Suprapubic skin (tissue), 4 donors: Measurements from ENCODE around the gene TMEM248. TPM values are rescaled to one million over a fixed set of nuclear protein-coding genes. Genes with fewer than 3 reads are reported as not detected.
"Not testable (repeated sequence)": the region's sequence is repeated elsewhere in the genome, so short reads cannot be mapped to it uniquely, and the experiment has no call there.

Source experiments
- DNase-seq, 2 donors: peaks; one replicate each; pipeline ENCODE4 v3.0.0-alpha.2; 2019; ENCODE audit warnings: low spot score in 2 of 2
- H3K27ac ChIP-seq: fragments of 200-600 bp; sonication (generic); one replicate; pipeline ENCODE4 v1.5.1; 2019
- H3K27me3 ChIP-seq: fragments of 200-600 bp; sonication (generic); one replicate; pipeline ENCODE4 v1.5.1; 2019
- H3K36me3 ChIP-seq: fragments of 200-600 bp; sonication (generic); one replicate; pipeline ENCODE4 v1.5.1; 2019
- H3K4me1 ChIP-seq: fragments of 200-600 bp; sonication (generic); one replicate; pipeline ENCODE4 v1.5.1; 2019
- H3K4me3 ChIP-seq: fragments of 200-600 bp; sonication (generic); one replicate; pipeline ENCODE4 v1.5.1; 2019; ENCODE audit warnings: mild to moderate bottlenecking
- H3K9me3 ChIP-seq: fragments of 200-600 bp; sonication (generic); one replicate; pipeline ENCODE4 v1.5.1; 2019
- CTCF ChIP-seq, 2 donors: fragments of 200-600 bp in 1 of 2; fragments of 450-650 bp in 1 of 2; sonication (generic) in 1 of 2; IDR thresholded peaks; one replicate each; pipeline ENCODE4 v1.5.1; 2016 to 2019; ENCODE audit warnings: antibody characterized with exemption in 2 of 2, mild to moderate bottlenecking in 1 of 2, moderate library complexity in 1 of 2
- EP300 ChIP-seq: sonication (generic); formaldehyde crosslinking; IDR thresholded peaks from one replicate; pipeline ENCODE4 v1.6.1; 2017; ENCODE audit warnings: antibody characterized with exemption
- POLR2A ChIP-seq, 2 donors: fragments of 450-650 bp; IDR thresholded peaks; one replicate each; pipeline ENCODE4 v1.6.1; 2017; ENCODE audit warnings: antibody characterized with exemption in 2 of 2, mild to moderate bottlenecking in 2 of 2, moderate library complexity in 2 of 2
- POLR2AphosphoS5 ChIP-seq, 3 donors: sonication (generic); formaldehyde crosslinking; IDR thresholded peaks; one replicate each; pipeline ENCODE4 v1.6.1; 2017; ENCODE audit warnings: antibody characterized with exemption in 3 of 3
- WGBS: methylation state at CpG from one replicate; pipeline ENCODE4 v1.1.5; 2018; 5-methylcytosine and 5-hydroxymethylcytosine counted together
- total RNA-seq, 4 donors: library from RNA; depleted of rRNA; stranded (reverse); fragments of >200 nt; gene quantifications; one replicate each; pipeline ENCODE4 v1.1.0, GENCODE V29; 2016

TMEM248 gene
- total RNA-seq, 4 donors from 2014 or later: 80.6 to 99.2 (median 91.0) TPM

- WGBS: 97% methylated on average over 36 of the region's 44 CpGs
- no peak overlapping the region for H3K4me3 ChIP-seq
- TF ChIP-seq CTCF (IDR thresholded peaks at IDR 0.05) (no peak), POLR2A (IDR thresholded peaks at IDR 0.05) (no peak)
- H3K9me3 ChIP-seq: no peaks in the 10 kb centered on the region
- H3K36me3 ChIP-seq: peaks cover 53% of the 10 kb centered on the region
- no peaks in the 10 kb centered on the region for H3K4me1 ChIP-seq
- H3K27ac ChIP-seq: no peak overlapping the region
- H3K27me3 ChIP-seq: no peaks in the 10 kb centered on the region
- no peak for DNase-seq
Measured at GRCh38 chr7:66904063-66904593, 16.9 kb upstream of the TMEM248 start.

DNA sequence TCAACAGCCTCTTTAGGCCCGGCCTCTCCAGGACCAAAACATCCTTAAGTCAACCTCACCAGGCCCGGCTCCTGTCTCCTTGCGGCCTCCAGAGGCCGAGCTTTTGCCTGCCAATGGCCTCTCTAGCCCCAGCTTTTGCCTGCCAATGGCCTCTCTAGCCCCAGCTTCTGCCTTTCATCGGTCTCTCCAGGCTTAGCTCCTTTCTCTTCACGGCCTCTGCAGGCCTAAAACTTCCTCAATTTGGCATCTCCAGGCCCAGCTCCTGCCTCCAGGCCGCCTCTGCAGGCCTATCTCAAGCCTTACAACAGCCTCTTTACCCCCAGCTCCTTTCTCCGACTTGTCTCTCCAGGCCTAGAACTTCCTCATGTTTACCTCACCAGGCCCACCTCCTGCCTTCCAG is 15.7 kb upstream of the TMEM248 start:
- no peak for DNase-seq
- 92% methylated on average over 8 of the region's 8 CpGs for WGBS
- no peak for TF ChIP-seq EP300
- no peak for TF ChIP-seq POLR2AphosphoS5 (IDR thresholded peaks at IDR 0.05)
- TF ChIP-seq POLR2A (IDR thresholded peaks at IDR 0.05): no peak
- no peak for TF ChIP-seq CTCF (IDR thresholded peaks at IDR 0.05)
- Histone ChIP-seq H3K9me3 (no peaks in the 10 kb centered on the region), H3K36me3 (peaks cover 42% of the 10 kb centered on the region), H3K4me1 (no peaks in the 10 kb centered on the region), H3K27me3 (no peaks in the 10 kb centered on the region), H3K4me3 (no peak overlapping the region), H3K27ac (no peak overlapping the region)

DNA sequence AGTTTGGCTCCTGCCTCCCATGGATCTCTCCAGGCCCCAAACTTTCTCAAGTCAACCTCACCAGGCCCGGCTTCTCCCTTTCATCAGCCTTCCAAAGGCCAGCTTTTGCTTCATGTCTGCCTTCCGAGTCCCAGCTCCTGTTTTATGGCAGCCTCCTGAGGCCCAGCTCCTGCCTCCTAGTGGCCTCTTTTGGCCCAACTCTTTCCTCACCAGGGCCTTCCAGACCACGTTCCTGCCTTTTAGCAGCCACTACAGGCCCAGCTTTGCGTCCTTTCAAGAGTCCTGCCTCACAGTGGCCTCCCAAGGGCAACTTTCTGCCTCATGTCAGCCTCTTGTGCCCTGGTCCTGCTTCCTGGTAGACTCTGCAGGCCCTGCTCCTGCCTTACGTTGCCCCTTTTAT is 15.3 kb upstream of the TMEM248 start:
- H3K9me3 ChIP-seq: no peaks in the 10 kb centered on the region
- peaks cover 40% of the 10 kb centered on the region for H3K36me3 ChIP-seq
- H3K27ac ChIP-seq: no peak overlapping the region
- WGBS: 86% methylated on average over 5 of the region's 5 CpGs
- H3K4me3 ChIP-seq: no peak overlapping the region
- no peaks in the 10 kb centered on the region for H3K4me1 ChIP-seq
- no peak for DNase-seq
- TF ChIP-seq POLR2AphosphoS5 (IDR thresholded peaks at IDR 0.05): no peak
- TF ChIP-seq EP300: no peak
- no peak for TF ChIP-seq POLR2A (IDR thresholded peaks at IDR 0.05)
- no peak for TF ChIP-seq CTCF (IDR thresholded peaks at IDR 0.05)
- no peaks in the 10 kb centered on the region for H3K27me3 ChIP-seq

- no peaks in the 10 kb centered on the region for H3K9me3 ChIP-seq
Measured at GRCh38 chr7:66907731-66908130, 13.3 kb upstream of the TMEM248 start.

DNA sequence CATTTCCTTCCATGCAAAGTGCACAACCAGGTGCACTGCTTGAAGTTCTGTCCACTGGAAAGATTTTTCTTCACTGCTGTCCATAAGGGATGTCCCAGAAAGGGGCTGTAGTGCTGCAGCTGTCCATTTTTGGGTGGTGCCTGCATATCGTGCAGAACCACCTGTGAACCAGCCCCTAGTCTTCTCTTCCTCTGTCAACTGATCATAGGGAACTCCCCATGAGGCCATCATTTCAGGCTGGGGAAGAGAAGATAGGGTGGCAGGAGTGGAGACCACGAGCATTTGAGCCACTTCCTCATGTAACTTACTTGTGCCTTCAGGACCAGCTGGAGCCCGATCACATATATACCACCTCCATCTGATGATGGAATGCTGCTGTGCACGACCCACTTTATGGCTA is 12.4 kb upstream of the TMEM248 start:
- H3K36me3 ChIP-seq: peaks cover 11% of the 10 kb centered on the region
- WGBS: 87% methylated on average over 4 of the region's 4 CpGs

More at GRCh38 chr7:66907731-66908130, 13.3 kb upstream of the TMEM248 start:
- Histone ChIP-seq H3K27ac (no peak overlapping the region), H3K4me3 (no peak overlapping the region), H3K36me3 (peaks cover 20% of the 10 kb centered on the region), H3K27me3 (no peaks in the 10 kb centered on the region), H3K4me1 (no peaks in the 10 kb centered on the region)
- 100% methylated on average over 1 of the region's 5 CpGs for WGBS
- no peak for DNase-seq
- no peak for TF ChIP-seq CTCF (IDR thresholded peaks at IDR 0.05)

GRCh38 chr7:66910789-66911188 is 10.2 kb upstream of the TMEM248 start:
- no peaks in the 10 kb centered on the region for H3K27me3 ChIP-seq
- DNase-seq: no peak
- no peaks in the 10 kb centered on the region for H3K36me3 ChIP-seq
- no peak overlapping the region for H3K27ac ChIP-seq
- no peaks in the 10 kb centered on the region for H3K4me1 ChIP-seq
- H3K4me3 ChIP-seq: no peak overlapping the region
- no peaks in the 10 kb centered on the region for H3K9me3 ChIP-seq
- TF ChIP-seq CTCF (IDR thresholded peaks at IDR 0.05): no peak
- no peak for TF ChIP-seq POLR2A (IDR thresholded peaks at IDR 0.05)
- no peak for TF ChIP-seq POLR2AphosphoS5 (IDR thresholded peaks at IDR 0.05)
- no peak for TF ChIP-seq EP300
- WGBS: 66% methylated on average over 3 of the region's 3 CpGs

More for the DNA sequence above, 12.4 kb upstream of the TMEM248 start:
- not testable (repeated sequence) for H3K27me3 ChIP-seq, DNase-seq, H3K27ac ChIP-seq, H3K4me1 ChIP-seq, H3K9me3 ChIP-seq, H3K4me3 ChIP-seq

DNA sequence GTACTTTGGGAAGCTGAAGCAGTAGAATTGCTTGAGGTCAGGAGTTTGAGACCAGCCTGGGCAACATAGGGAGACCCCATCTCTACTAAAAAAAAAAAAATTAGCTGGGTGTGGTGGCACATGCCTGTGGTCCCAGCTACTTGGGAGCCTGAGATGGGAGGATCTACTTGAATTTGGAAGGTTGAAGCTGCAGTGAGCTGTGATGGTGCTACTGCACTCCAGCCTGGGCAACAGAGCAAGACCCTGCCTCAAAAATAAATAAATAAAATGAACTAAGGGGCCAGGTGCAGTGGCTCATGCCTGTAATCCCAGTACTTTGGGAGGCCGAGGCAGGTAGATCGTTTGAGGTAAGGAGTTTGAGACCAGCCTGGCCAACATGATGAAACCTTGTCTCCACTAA is 9.8 kb upstream of the TMEM248 start:
- H3K36me3 ChIP-seq, H3K9me3 ChIP-seq, H3K4me1 ChIP-seq, H3K27ac ChIP-seq, DNase-seq, H3K27me3 ChIP-seq, H3K4me3 ChIP-seq: not testable (repeated sequence)
- 100% methylated on average over 2 of the region's 2 CpGs for WGBS
